ENCODE data around the gene WWC2.
A peak's percentile ranks its signal among the peaks of the same experiment; 100 is the strongest.
"Not testable (repeated sequence)": the region's sequence is repeated elsewhere in the genome, so short reads cannot be mapped to it uniquely, and the experiment has no call there.

Gene WWC2

DNA sequence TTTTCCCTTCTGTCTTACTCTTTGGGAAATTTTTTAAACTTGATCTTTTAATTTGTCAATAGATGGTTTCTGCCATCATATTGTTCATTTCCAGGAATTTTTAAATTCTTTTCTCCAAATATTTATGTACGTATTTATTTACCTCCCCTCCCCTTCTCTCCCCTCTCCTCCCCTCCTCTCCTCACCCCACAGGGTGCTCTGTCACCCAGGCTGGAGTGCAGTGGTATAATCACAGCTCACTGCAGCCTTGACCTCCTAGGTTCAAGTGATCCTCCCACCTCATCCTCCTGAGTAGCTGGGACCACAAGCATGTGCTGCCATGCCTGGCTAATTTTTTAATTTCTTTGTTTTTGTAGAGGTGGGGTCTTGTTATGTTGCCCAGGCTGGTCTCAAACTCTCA, 73.8 kb downstream of the WWC2 start:
- DNase-seq (ENCODE audit: low read depth in 2 of 2): no peak

GRCh38 chr4:183173580-183174526, 74.8 kb downstream of the WWC2 start:
- no peak for DNase-seq (ENCODE audit: low read depth in 2 of 2)

DNA sequence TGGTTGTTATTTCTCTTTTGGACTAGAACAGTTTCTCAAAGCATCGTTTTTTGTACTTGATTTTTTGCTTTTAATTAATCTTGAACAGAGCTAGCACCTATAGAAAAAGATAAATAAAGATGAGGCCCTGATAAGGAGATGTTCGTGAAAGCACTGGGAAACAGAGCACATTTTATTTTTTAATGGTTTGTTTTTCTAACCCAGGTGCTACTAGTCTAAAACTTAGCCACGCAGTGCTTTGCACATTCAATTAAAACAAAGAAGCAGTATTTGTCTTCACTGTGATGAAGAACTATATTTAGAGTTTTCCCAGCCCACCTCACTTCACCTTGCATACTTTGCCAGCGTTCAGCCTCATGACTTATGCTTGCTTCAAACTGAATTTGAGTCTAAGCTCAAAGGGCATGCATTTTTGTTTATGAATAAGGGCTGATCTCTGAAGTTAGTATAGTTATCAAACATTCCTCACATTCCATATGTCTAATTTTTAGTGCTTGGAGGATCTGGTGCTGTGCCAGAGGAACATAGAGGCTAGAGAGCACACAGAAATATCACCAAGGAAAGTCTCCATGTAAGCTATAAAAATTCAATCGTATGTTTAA, 76.7 kb downstream of the WWC2 start:
- DNase-seq (ENCODE audit: low read depth in 2 of 2): no peak

DNA sequence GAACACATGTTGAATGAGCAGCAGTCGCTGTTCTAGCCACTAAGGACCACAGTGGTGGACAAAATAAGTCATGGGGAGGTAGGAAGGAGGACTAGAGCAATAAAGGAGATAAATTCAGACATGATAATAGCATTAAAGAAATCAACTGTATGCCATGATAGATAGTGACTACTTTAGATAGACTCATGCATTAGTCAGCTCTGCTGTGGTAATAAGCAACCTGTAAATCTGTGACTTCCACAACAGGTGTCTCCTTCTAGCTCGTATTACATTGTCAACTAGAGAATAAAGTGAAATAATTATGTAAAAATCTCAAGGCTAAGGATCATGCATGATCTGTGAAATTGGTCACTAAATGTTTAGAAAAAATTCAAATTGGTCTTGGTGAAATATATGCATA, 77.9 kb downstream of the WWC2 start:
- no peak for DNase-seq (ENCODE audit: low read depth in 2 of 2)

- DNase-seq (ENCODE audit: low read depth in 2 of 2): no peak
These were observed 79.1 kb downstream of the WWC2 start for GRCh38 chr4:183178201-183178600.

DNA sequence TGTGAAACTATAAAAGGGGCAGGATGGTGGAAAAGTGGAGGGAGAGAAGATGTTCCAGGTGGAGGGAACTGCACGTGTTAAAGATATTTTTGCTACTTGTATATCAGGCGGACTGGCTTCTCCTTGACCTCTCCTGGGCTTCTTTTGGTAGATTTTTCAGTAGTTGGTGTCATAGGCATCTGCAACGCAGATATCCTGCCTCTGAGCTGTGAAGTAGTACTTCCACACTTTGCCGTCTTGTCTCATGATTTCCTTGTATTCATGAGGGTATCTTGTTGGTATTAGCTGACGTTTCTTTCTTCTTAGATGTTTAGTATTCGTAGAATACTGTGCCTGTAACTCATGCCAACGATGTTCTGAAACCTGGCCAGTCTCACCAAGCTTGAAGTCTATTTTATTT, 81.0 kb downstream of the WWC2 start:
- no peak for DNase-seq (ENCODE audit: low read depth in 2 of 2)

- no peak for DNase-seq (ENCODE audit: low read depth in 2 of 2)
These were observed 81.6 kb downstream of the WWC2 start for GRCh38 chr4:183180621-183181020.

- no peak for DNase-seq (ENCODE audit: low read depth in 2 of 2)
These were observed 82.0 kb downstream of the WWC2 start for GRCh38 chr4:183181081-183181480.

DNA sequence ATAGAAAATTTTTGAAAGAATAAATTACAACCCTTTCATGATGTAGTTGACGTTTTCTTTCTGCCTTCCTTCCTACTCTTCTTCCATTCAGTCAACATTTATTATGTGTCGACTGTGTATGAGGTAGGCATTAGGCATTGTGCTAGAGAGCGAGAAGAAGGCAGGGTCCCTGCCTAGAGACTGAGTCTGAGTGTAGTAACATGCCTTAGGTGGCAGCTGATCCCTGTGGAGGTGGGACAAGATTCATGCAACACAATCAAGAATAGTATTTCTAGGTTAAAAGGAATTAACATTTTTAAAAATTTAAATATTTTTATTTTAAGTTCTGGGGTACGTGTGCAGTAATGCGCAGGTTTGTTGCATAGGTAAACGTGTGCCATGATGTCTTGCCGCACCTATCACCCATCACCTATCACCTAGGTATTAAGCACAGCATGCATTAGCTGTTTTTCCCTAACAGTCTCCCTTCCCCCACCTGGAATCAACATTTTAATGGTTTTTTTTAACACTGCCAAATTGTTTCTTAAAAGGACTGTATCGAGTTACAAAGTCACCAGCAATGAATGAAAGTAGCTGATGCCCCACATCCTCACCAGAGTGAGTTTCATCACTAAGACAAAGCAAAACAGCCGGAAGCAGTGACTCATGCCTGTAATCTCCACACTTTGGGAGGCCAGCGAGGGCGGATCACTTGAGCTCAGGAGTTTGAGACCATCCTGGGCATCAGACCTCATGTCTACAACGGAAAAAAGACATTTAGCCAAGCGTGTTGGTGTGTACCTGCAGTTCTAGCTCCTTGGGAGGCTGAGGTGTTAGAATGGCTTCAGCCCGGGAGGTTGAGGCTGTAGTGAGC, 84.0 kb downstream of the WWC2 start:
- peak in 1 of 2 donors; percentile 1 for DNase-seq (ENCODE audit: low read depth in 2 of 2)

GRCh38 chr4:183183906-183184535, 85.0 kb downstream of the WWC2 start:
- DNase-seq (ENCODE audit: low read depth in 2 of 2): no peak

DNA sequence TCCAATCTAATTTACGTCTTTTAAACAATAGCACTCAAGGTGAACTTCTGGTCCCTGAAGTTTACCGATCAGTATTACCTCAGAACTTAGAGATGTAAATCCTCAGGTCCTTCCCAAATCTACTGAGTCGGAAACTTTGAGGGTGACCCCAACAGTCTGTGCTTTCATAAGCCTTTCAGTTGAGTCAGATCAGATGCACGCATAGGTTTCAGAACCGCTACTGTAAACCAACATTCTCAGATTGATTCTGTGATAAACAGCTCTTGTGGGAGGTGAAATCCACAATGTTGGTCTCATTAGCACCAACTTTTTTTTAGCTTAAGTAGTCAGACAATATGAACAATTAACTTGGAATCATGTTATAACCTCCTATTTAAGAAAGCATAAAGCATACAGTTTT, 86.0 kb downstream of the WWC2 start:
- DNase-seq (ENCODE audit: low read depth in 2 of 2): peak in 1 of 2 donors; percentile 1

DNA sequence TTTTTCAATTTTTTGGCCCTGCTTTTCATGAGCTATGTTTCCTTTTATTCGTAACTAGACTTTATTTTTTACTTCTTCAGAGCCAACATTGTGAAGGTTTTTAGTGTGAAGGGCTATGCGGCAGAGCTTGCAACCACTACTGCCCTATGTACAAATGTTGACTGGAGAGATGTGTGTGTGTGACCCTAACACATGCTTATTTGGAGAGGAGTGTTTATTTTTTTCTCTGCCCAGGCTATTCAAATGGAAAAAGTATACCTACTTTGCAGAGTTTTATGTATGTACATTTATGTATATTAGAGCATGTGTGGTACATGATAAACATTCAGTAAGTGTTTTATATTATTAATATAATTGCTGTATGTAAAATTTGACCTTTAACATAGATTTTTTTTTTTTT, 86.5 kb downstream of the WWC2 start:
- DNase-seq (ENCODE audit: low read depth in 2 of 2): no peak

DNA sequence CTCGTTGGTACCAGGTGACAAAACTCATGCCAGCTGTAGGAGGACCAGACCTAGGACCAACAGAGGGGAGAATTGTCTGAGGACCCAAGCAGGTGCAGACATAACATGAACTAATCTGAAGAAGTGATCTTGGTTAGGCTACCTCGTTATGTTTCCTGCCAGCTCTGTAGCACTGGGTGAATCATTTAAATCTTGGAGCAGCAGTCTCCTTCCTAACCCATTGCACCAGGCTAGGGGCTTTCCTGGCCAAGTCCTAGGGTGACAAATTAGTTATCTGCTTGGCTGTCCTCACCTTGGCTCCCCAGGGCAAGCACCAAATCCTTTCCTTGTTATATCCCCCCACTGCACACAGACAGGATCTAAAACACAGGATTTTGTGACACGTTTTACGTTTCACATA, 87.8 kb downstream of the WWC2 start:
- DNase-seq (ENCODE audit: low read depth in 2 of 2): no peak

- DNase-seq (ENCODE audit: low read depth in 2 of 2): no peak
These were observed 92.0 kb downstream of the WWC2 start for GRCh38 chr4:183190900-183191527.

DNA sequence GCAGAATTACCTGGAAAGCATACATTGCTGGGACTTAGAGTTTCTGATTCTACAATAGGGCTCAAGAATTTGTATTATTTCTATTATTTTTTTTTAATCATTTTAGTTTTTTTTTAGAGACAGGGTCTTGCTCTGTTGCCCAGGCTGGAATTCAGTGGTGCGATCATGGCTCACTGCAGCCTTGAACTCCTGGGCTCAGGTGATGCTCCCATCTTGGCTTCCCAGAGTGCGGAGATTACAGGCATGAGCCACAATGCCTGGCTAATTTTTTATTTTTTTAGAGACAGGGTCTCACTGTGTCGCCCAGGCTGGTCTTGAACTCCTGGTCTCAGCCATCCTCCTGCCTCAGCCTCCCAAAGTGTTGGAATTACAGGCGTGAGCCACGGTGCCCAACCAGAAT, 92.6 kb downstream of the WWC2 start:
- DNase-seq (ENCODE audit: low read depth in 2 of 2): no peak

GRCh38 chr4:183192571-183192970, 93.5 kb downstream of the WWC2 start:
- DNase-seq (ENCODE audit: low read depth in 2 of 2): no peak

- not testable (repeated sequence) for DNase-seq (ENCODE audit: low read depth in 2 of 2)
These were observed 94.8 kb downstream of the WWC2 start for GRCh38 chr4:183193730-183194338.

GRCh38 chr4:183195534-183195933, 96.5 kb downstream of the WWC2 start:
- no peak for DNase-seq (ENCODE audit: low read depth in 2 of 2)

GRCh38 chr4:183197140-183197539, 98.1 kb downstream of the WWC2 start:
- DNase-seq (ENCODE audit: low read depth in 2 of 2): no peak

DNA sequence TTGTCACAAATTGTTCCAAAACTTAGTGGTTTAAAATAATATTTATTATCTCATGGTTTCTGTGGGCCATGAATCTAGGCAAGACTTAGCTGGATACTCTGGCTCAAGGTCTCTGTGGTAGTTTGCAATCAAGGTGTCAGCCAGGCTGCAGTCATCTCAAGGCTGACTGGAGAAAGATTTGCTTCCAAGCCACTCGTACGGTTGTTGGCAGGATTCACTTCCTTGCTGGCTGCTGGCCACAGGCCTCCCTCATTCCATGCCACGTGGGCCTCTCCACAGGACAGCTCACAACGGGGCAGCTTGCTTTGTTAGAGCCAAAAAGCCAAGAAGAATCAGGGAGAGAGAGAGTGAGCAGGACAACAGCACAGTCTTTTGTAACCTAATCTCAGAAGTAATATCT, 101.4 kb downstream of the WWC2 start:
- DNase-seq (ENCODE audit: low read depth in 2 of 2): no peak

GRCh38 chr4:183201331-183201730, 102.3 kb downstream of the WWC2 start:
- no peak for DNase-seq (ENCODE audit: low read depth in 2 of 2)

Measured in stimulated activated CD8-positive, alpha-beta memory T cell treated with anti-CD3 and anti-CD28 coated beads, Interleukin-15, amount 100 ng/mL, for 48 hours (primary cell).